Esophagus muscularis mucosa (tissue), 3 donors: Measurements from ENCODE around the gene IL1RN.

Experiments used
- CTCF ChIP-seq, 3 experiments: fragments of 200-600 bp in 2 of 3; fragments of 450-650 bp in 1 of 3; sonication (generic) in 2 of 3; IDR thresholded peaks; one replicate each; pipeline ENCODE4 v1.5.1; 2017 to 2019; ENCODE audit warnings: antibody characterized with exemption in 3 of 3, mild to moderate bottlenecking in 2 of 3, moderate library complexity in 1 of 3
- POLR2A ChIP-seq: fragments of 450-650 bp; IDR thresholded peaks from one replicate; pipeline ENCODE4 v1.6.1; 2017; ENCODE audit warnings: antibody characterized with exemption, moderate library complexity, mild to moderate bottlenecking, low read depth

DNA sequence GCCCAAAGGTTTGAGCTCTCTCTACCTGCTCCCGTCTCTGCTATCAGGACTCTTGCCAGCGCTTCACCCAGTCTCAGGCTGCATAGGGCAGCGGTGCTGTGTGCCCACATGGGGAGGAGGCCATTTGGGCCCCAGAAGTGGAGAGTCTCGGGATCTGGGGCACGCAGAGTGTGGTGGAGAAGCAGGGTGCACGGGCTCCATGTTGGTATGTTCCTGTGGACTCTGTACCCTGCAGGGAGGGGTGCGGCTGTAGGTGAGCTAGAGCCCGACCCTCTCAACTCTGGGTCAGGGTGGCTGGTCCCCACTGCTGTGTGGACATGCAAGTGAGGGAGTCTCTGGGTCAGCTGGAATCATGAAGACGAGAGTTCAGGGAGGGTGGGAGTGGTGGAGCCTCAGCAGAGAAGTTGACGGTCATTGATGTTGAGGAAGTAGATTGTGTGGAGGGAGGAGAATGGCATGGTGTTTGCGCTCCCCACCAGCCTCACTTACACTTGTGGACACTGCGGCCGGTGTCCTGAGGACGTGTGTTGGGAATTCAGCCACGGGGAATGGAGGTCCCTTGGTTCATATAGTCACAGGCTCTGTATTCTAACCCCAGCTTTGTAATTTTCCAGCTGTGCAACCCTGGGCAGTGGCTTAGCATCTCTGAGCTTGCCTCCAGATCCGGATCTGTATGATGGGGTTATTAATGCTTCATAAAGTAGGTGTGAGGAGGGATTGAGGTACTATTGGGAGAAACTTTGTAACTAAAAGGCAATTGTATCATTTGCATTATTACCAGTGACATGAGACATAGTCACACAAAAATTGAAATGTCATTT is 45.5 kb downstream of the IL1RN start:
- TF ChIP-seq CTCF (IDR thresholded peaks at IDR 0.05), result no peak
- TF ChIP-seq POLR2A, result no peak
